ENCODE measurements around the gene NUDT14.

GRCh38 chr14:105151838-105152793 is 29.0 kb downstream of the NUDT14 start:
- no peak for TF ChIP-seq POLR2A (IDR thresholded peaks at IDR 0.05; ENCODE audit: low read depth, low read length)
- TF ChIP-seq, protein P1, sequence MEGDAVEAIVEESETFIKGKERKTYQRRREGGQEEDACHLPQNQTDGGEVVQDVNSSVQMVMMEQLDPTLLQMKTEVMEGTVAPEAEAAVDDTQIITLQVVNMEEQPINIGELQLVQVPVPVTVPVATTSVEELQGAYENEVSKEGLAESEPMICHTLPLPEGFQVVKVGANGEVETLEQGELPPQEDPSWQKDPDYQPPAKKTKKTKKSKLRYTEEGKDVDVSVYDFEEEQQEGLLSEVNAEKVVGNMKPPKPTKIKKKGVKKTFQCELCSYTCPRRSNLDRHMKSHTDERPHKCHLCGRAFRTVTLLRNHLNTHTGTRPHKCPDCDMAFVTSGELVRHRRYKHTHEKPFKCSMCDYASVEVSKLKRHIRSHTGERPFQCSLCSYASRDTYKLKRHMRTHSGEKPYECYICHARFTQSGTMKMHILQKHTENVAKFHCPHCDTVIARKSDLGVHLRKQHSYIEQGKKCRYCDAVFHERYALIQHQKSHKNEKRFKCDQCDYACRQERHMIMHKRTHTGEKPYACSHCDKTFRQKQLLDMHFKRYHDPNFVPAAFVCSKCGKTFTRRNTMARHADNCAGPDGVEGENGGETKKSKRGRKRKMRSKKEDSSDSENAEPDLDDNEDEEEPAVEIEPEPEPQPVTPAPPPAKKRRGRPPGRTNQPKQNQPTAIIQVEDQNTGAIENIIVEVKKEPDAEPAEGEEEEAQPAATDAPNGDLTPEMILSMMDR (conservative IDR thresholded peaks at IDR 0.05; ENCODE audit: low read depth, low read length), result no peak
- TF ChIP-seq RAD21 (IDR thresholded peaks at IDR 0.05; ENCODE audit: low read length), result no peak
- no peak for TF ChIP-seq MXI1 (IDR thresholded peaks at IDR 0.05; ENCODE audit: borderline replicate concordance, low read depth, low read length)
- TF ChIP-seq SMC3 (IDR thresholded peaks at IDR 0.05; ENCODE audit: low read depth, low read length), result no peak
- no peak for TF ChIP-seq MAFK (IDR thresholded peaks at IDR 0.05; ENCODE audit: low read depth, low read length)
- no peak for TF ChIP-seq NFE2L2 (IDR thresholded peaks at IDR 0.05; ENCODE audit: low read depth, low read length)
